Liver (tissue), 9 donors: ENCODE data around the gene TTC22. TPM values are rescaled to one million over a fixed set of nuclear protein-coding genes. Genes with fewer than 3 reads are reported as not detected.

Experiments
- DNase-seq: peaks from one replicate; pipeline ENCODE4 v3.0.0-alpha.2; 2017; ENCODE audit warnings: low spot score
- H3K27ac ChIP-seq, 2 donors: one replicate each; pipeline ENCODE4 v1.7.0; 2013; ENCODE audit warnings: inconsistent platforms in 2 of 2, low read length in 2 of 2, control low read depth in 1 of 2, low read depth in 1 of 2, mild to moderate bottlenecking in 1 of 2
- H3K27me3 ChIP-seq, 4 donors: one replicate each; pipeline versions ENCODE4 v1.6.1 to v1.7.0; 2013; ENCODE audit warnings: low read length in 3 of 4, inconsistent platforms in 1 of 4, mild to moderate bottlenecking in 1 of 4, moderate library complexity in 1 of 4; ENCODE audit not compliant: control insufficient read depth in 4 of 4, insufficient read depth in 4 of 4
- H3K36me3 ChIP-seq, 4 donors: one replicate each; pipeline versions ENCODE4 v1.6.1 to v1.7.0; 2013; ENCODE audit warnings: low read length in 3 of 4, mild to moderate bottlenecking in 3 of 4, low read depth in 1 of 4, moderate library complexity in 1 of 4; ENCODE audit not compliant: control insufficient read depth in 4 of 4, insufficient read depth in 3 of 4
- H3K4me1 ChIP-seq, 4 donors: one replicate each; pipeline versions ENCODE4 v1.6.1 to v1.7.0; 2013; ENCODE audit warnings: low read length in 3 of 4, mild to moderate bottlenecking in 3 of 4, moderate library complexity in 1 of 4; ENCODE audit not compliant: control insufficient read depth in 4 of 4, insufficient read depth in 4 of 4
- H3K4me3 ChIP-seq, 3 donors: one replicate each; pipeline versions ENCODE4 v1.6.1 to v1.7.0; 2013; ENCODE audit warnings: low read length in 3 of 3, control low read depth in 1 of 3, low read depth in 1 of 3, mild to moderate bottlenecking in 1 of 3
- H3K9ac ChIP-seq, 2 donors: one replicate each; pipeline ENCODE4 v1.7.0; 2013; ENCODE audit warnings: low read length in 2 of 2, mild to moderate bottlenecking in 2 of 2, moderate library complexity in 2 of 2, control low read depth in 1 of 2, low read depth in 1 of 2
- H3K9me3 ChIP-seq, 4 donors: one replicate each; pipeline versions ENCODE4 v1.6.1 to v1.7.0; 2013; ENCODE audit warnings: low read length in 3 of 4; ENCODE audit not compliant: control insufficient read depth in 4 of 4
- CTCF ChIP-seq: fragments of 150-350 bp; IDR thresholded peaks from 2 replicates; pipeline ENCODE4 v1.5.1; 2017; ENCODE audit warnings: improper control_type of control experiment, low read depth, low read length; ENCODE audit not compliant: missing input control
- EGR1 ChIP-seq, 2 donors: IDR thresholded peaks; 2 replicates each; pipeline ENCODE4 v1.6.1; 2016 to 2018; ENCODE audit warnings: antibody characterized with exemption in 2 of 2, low read depth in 2 of 2
- FOXA1 ChIP-seq: IDR thresholded peaks from 2 replicates; pipeline ENCODE4 v1.6.1; 2016; ENCODE audit warnings: antibody characterized with exemption
- FOXA2 ChIP-seq: IDR thresholded peaks from 2 replicates; pipeline ENCODE4 v1.6.1; 2016; ENCODE audit warnings: antibody characterized with exemption
- GABPA ChIP-seq, 2 donors: IDR thresholded peaks in 1 of 2; conservative IDR thresholded peaks in 1 of 2; 2 replicates each; pipeline ENCODE4 v1.6.1; 2016; ENCODE audit warnings: antibody characterized with exemption in 2 of 2, mild to moderate bottlenecking in 1 of 2, moderate library complexity in 1 of 2
- HNF4A ChIP-seq, 2 donors: conservative IDR thresholded peaks; 2 replicates each; pipeline ENCODE4 v1.6.1; 2016; ENCODE audit warnings: antibody characterized with exemption in 2 of 2, mild to moderate bottlenecking in 2 of 2
- HNF4G ChIP-seq: IDR thresholded peaks from 2 replicates; pipeline ENCODE4 v1.6.1; 2016; ENCODE audit warnings: antibody characterized with exemption
- JUND ChIP-seq, 2 donors: IDR thresholded peaks; 2 replicates each; pipeline ENCODE4 v1.6.1; 2016; ENCODE audit warnings: antibody characterized with exemption in 2 of 2
- NR2F2 ChIP-seq: IDR thresholded peaks from 2 replicates; pipeline ENCODE4 v1.6.1; 2016; ENCODE audit warnings: antibody characterized with exemption
- RAD21 ChIP-seq, 2 donors: IDR thresholded peaks; 2 replicates each; pipeline ENCODE4 v1.6.1; 2016; ENCODE audit warnings: antibody characterized with exemption in 2 of 2, mild to moderate bottlenecking in 2 of 2
- RXRA ChIP-seq, 2 donors: IDR thresholded peaks; 2 replicates each; pipeline ENCODE4 v1.6.1; 2017 to 2018; ENCODE audit warnings: antibody characterized with exemption in 2 of 2, mild to moderate bottlenecking in 1 of 2
- SP1 ChIP-seq: IDR thresholded peaks from 2 replicates; pipeline ENCODE4 v1.6.1; 2018; ENCODE audit warnings: antibody characterized with exemption, mild to moderate bottlenecking
- TAF1 ChIP-seq: conservative IDR thresholded peaks from 2 replicates; pipeline ENCODE4 v1.6.1; 2016; ENCODE audit warnings: antibody characterized with exemption, mild to moderate bottlenecking
- YY1 ChIP-seq: IDR thresholded peaks from 2 replicates; pipeline ENCODE4 v1.6.1; 2016; ENCODE audit warnings: antibody characterized with exemption, mild to moderate bottlenecking
- WGBS: extraction: QIAGEN DNeasy Blood & Tissue Kit; methylation state at CpG from one replicate; pipeline ENCODE4 v1.1.7; 2013; 5-methylcytosine and 5-hydroxymethylcytosine counted together
- polyA plus RNA-seq, 2 donors: library from polyadenylated mRNA; stranded (reverse) in 1 of 2; unstranded in 1 of 2; fragments of 200-250 nt in 1 of 2; fragments of >200 nt in 1 of 2; fragmentation: Nextera tagmentation in 1 of 2; extraction: Ambion mirVana in 1 of 2; gene quantifications; one replicate each; pipeline versions ENCODE4 v1.2.1 to v1.2.3, GENCODE V29; 2013 to 2015
- total RNA-seq, 2 donors: library from RNA; depleted of rRNA; stranded (reverse); fragments of >200 nt; gene quantifications; one replicate each; pipeline ENCODE4 v1.2.3, GENCODE V29; 2014
- TF ChIP-seq, protein P1 (sequence below): IDR thresholded peaks from 2 replicates; pipeline ENCODE4 v1.6.1; 2016; ENCODE audit warnings: antibody characterized with exemption
- TF ChIP-seq, protein P2 (sequence below): IDR thresholded peaks from 2 replicates; pipeline ENCODE4 v1.6.1; 2016; ENCODE audit warnings: antibody characterized with exemption, mild to moderate bottlenecking
- TF ChIP-seq, protein P3 (sequence below): IDR thresholded peaks from 2 replicates; pipeline ENCODE4 v1.6.1; 2016; ENCODE audit warnings: antibody characterized with exemption
- TF ChIP-seq, protein P4 (sequence below): IDR thresholded peaks from 2 replicates; pipeline ENCODE4 v1.6.1; 2016; ENCODE audit warnings: antibody characterized with exemption
- donor health status: healthy.
- donor health status: healthy.
- donor health status: healthy.
- donor health status: healthy.
- donor health status: healthy.

Gene TTC22
- total and polyA plus RNA-seq, 4 donors, result 0.96 to 3.5 (median 2.3) TPM

GRCh38 chr1:54811739-54812655 lies 10.9 kb upstream of the TTC22 start:
- Histone ChIP-seq H3K9me3 (no peaks in the 10 kb centered on the region), H3K36me3 (no peaks in the 10 kb centered on the region), H3K9ac (no peak overlapping the region), H3K4me3 (no peak overlapping the region), H3K4me1 (peaks cover 0 to 32% (median 22%) of the 10 kb centered on the region in 4 donors), H3K27me3 (no peaks in the 10 kb centered on the region), H3K27ac (no peak overlapping the region)
- no peak for TF ChIP-seq GABPA (IDR thresholded peaks at IDR 0.05 in 1 of 2, conservative IDR thresholded peaks at IDR 0.05 in 1 of 2)
- TF ChIP-seq SP1, result no peak
- TF ChIP-seq, protein P1, sequence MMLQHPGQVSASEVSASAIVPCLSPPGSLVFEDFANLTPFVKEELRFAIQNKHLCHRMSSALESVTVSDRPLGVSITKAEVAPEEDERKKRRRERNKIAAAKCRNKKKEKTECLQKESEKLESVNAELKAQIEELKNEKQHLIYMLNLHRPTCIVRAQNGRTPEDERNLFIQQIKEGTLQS, result no peak
- TF ChIP-seq FOXA1, result no peak
- TF ChIP-seq CTCF, result no peak
- TF ChIP-seq HNF4A (conservative IDR thresholded peaks at IDR 0.05), result no peak
- no peak for TF ChIP-seq TAF1
- TF ChIP-seq JUND (IDR thresholded peaks at IDR 0.05), result no peak
- TF ChIP-seq EGR1 (IDR thresholded peaks at IDR 0.05; ENCODE audit: low read depth in 2 of 2), result no peak
- no peak for TF ChIP-seq YY1
- TF ChIP-seq, protein P2, sequence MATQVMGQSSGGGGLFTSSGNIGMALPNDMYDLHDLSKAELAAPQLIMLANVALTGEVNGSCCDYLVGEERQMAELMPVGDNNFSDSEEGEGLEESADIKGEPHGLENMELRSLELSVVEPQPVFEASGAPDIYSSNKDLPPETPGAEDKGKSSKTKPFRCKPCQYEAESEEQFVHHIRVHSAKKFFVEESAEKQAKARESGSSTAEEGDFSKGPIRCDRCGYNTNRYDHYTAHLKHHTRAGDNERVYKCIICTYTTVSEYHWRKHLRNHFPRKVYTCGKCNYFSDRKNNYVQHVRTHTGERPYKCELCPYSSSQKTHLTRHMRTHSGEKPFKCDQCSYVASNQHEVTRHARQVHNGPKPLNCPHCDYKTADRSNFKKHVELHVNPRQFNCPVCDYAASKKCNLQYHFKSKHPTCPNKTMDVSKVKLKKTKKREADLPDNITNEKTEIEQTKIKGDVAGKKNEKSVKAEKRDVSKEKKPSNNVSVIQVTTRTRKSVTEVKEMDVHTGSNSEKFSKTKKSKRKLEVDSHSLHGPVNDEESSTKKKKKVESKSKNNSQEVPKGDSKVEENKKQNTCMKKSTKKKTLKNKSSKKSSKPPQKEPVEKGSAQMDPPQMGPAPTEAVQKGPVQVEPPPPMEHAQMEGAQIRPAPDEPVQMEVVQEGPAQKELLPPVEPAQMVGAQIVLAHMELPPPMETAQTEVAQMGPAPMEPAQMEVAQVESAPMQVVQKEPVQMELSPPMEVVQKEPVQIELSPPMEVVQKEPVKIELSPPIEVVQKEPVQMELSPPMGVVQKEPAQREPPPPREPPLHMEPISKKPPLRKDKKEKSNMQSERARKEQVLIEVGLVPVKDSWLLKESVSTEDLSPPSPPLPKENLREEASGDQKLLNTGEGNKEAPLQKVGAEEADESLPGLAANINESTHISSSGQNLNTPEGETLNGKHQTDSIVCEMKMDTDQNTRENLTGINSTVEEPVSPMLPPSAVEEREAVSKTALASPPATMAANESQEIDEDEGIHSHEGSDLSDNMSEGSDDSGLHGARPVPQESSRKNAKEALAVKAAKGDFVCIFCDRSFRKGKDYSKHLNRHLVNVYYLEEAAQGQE, result no peak
- TF ChIP-seq RXRA (IDR thresholded peaks at IDR 0.05), result no peak
- TF ChIP-seq, protein P3, sequence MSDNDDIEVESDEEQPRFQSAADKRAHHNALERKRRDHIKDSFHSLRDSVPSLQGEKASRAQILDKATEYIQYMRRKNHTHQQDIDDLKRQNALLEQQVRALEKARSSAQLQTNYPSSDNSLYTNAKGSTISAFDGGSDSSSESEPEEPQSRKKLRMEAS, result no peak
- no peak for TF ChIP-seq RAD21 (IDR thresholded peaks at IDR 0.05)
- no peak for TF ChIP-seq FOXA2
- TF ChIP-seq, protein P4, sequence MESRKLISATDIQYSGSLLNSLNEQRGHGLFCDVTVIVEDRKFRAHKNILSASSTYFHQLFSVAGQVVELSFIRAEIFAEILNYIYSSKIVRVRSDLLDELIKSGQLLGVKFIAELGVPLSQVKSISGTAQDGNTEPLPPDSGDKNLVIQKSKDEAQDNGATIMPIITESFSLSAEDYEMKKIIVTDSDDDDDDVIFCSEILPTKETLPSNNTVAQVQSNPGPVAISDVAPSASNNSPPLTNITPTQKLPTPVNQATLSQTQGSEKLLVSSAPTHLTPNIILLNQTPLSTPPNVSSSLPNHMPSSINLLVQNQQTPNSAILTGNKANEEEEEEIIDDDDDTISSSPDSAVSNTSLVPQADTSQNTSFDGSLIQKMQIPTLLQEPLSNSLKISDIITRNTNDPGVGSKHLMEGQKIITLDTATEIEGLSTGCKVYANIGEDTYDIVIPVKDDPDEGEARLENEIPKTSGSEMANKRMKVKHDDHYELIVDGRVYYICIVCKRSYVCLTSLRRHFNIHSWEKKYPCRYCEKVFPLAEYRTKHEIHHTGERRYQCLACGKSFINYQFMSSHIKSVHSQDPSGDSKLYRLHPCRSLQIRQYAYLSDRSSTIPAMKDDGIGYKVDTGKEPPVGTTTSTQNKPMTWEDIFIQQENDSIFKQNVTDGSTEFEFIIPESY, result no peak
- no peak for TF ChIP-seq NR2F2
- TF ChIP-seq HNF4G, result no peak
- 89% methylated on average over 18 of the region's 18 CpGs for WGBS
- no peak for DNase-seq
